ENCODE measurements around the gene TEN1.

DNA sequence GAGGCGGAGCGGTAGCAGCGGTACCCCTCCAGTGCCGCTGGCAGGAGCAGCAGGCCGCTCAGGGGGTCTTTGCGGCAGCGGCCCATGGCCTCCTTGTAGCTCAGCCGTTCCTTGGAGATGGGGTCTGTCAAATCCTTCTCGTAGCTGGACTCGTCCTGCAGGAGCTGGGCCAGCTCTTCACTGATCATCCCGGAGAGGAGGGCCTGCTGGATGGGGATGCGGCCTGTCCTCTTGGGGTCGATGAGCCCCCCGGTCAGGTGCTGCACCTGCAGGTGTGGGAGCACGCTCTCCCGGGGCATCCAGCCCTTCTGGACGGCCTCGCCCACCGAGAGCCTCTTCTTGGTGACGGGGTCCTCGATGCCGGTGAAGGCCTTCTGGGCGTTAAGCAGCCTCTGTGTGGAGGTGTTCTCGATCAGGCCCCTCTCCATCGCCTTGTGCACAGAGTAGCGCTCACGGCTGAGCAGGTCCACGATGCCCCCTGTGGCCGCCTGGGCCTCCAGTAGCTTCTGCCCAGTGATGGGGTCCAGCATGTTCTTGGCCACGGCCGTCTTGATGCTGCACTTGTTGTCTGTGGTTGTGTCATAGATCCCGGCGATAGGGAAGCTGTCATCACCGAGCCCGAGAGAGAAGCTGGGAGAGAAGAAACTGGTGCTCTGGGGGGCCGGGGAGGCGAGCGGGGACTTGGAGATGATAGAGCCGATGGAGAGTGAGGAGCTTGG is 28.2 kb downstream of the TEN1 start:
- TF ChIP-seq, protein P1, sequence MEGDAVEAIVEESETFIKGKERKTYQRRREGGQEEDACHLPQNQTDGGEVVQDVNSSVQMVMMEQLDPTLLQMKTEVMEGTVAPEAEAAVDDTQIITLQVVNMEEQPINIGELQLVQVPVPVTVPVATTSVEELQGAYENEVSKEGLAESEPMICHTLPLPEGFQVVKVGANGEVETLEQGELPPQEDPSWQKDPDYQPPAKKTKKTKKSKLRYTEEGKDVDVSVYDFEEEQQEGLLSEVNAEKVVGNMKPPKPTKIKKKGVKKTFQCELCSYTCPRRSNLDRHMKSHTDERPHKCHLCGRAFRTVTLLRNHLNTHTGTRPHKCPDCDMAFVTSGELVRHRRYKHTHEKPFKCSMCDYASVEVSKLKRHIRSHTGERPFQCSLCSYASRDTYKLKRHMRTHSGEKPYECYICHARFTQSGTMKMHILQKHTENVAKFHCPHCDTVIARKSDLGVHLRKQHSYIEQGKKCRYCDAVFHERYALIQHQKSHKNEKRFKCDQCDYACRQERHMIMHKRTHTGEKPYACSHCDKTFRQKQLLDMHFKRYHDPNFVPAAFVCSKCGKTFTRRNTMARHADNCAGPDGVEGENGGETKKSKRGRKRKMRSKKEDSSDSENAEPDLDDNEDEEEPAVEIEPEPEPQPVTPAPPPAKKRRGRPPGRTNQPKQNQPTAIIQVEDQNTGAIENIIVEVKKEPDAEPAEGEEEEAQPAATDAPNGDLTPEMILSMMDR (conservative IDR thresholded peaks at IDR 0.05; ENCODE audit: low read depth, low read length), result no peak
- no peak for TF ChIP-seq EZH2phosphoT487 (IDR thresholded peaks at IDR 0.05; ENCODE audit: borderline replicate concordance, low read length)
